Hepatocyte (in vitro differentiated cells): ENCODE measurements around the gene RNF175. TPM values are rescaled to one million over a fixed set of nuclear protein-coding genes. Genes with fewer than 3 reads are reported as not detected.
A peak's percentile ranks its signal among the peaks of the same experiment; 100 is the strongest.

Experiments used
- DNase-seq: peaks from one replicate; pipeline ENCODE4 v3.0.0-alpha.2; 2016; ENCODE audit warnings: low spot score
- H2AFZ ChIP-seq: fragments of 200-600 bp; sonication (generic); 2 replicates; pipeline ENCODE4 v1.6.0; 2016; ENCODE audit warnings: antibody characterized with exemption, mild to moderate bottlenecking
- H3K27ac ChIP-seq: fragments of 200-600 bp; sonication (generic); 2 replicates; pipeline ENCODE4 v1.5.1; 2016; ENCODE audit warnings: mild to moderate bottlenecking
- H3K27me3 ChIP-seq: fragments of 200-600 bp; sonication (generic); 2 replicates; pipeline ENCODE4 v1.6.1; 2016
- H3K36me3 ChIP-seq: fragments of 200-600 bp; sonication (generic); replicated peaks from 2 replicates; pipeline ENCODE4 v1.5.1; 2016; ENCODE audit warnings: low read depth; ENCODE audit not compliant: insufficient read depth
- H3K4me1 ChIP-seq: fragments of 200-600 bp; sonication (generic); 2 replicates; pipeline ENCODE4 v1.5.1; 2016; ENCODE audit warnings: mild to moderate bottlenecking, moderate library complexity; ENCODE audit not compliant: insufficient read depth
- H3K4me2 ChIP-seq: fragments of 200-600 bp; sonication (generic); 2 replicates; pipeline ENCODE4 v1.6.0; 2016
- H3K4me3 ChIP-seq: fragments of 200-600 bp; sonication (generic); 2 replicates; pipeline ENCODE4 v1.5.1; 2016; ENCODE audit warnings: mild to moderate bottlenecking
- H3K79me2 ChIP-seq: fragments of 200-600 bp; sonication (generic); 2 replicates; pipeline ENCODE4 v1.6.0; 2017; ENCODE audit warnings: mild to moderate bottlenecking
- H3K9me2 ChIP-seq: fragments of 200-600 bp; sonication (generic); replicated peaks from 2 replicates; pipeline ENCODE4 v1.6.0; 2017; ENCODE audit warnings: mild to moderate bottlenecking; ENCODE audit not compliant: insufficient read depth
- H3K9me3 ChIP-seq: fragments of 200-600 bp; sonication (generic); 2 replicates; pipeline ENCODE4 v1.5.1; 2016; ENCODE audit warnings: low read depth, mild to moderate bottlenecking
- H4K20me1 ChIP-seq: fragments of 200-600 bp; sonication (generic); 2 replicates; pipeline ENCODE4 v1.6.0; 2016; ENCODE audit warnings: mild to moderate bottlenecking; ENCODE audit not compliant: insufficient read depth, poor library complexity, severe bottlenecking
- EZH2 ChIP-seq: fragments of 200-600 bp; sonication (generic); IDR thresholded peaks from 2 replicates; pipeline ENCODE4 v1.6.1; 2016; ENCODE audit warnings: antibody characterized with exemption, mild to moderate bottlenecking, borderline replicate concordance
- EZH2phosphoT487 ChIP-seq: fragments of 200-600 bp; sonication (generic); IDR thresholded peaks from one replicate; pipeline ENCODE4 v1.6.1; 2018; ENCODE audit warnings: antibody characterized with exemption, mild to moderate bottlenecking, low read depth, moderate library complexity; ENCODE audit not compliant: unreplicated experiment, severe bottlenecking
- WGBS: methylation state at CpG from one replicate; pipeline ENCODE4 v1.1.6; 2016; ENCODE audit warnings: low lambda C conversion rate; ENCODE audit errors: missing lambda C conversion rate; 5-methylcytosine and 5-hydroxymethylcytosine counted together
- polyA plus RNA-seq: library from polyadenylated mRNA; unstranded; fragments of >200 nt; fragmentation: Nextera tagmentation; extraction: Ambion mirVana; gene quantifications from 2 replicates; pipeline ENCODE4 v1.2.1, GENCODE V29; 2016
- total RNA-seq: library from RNA; depleted of rRNA; stranded (reverse); fragments of >200 nt; gene quantifications from 2 replicates; pipeline ENCODE4 v1.2.3, GENCODE V29; 2014
- TF ChIP-seq, protein P1 (sequence below): fragments of 200-600 bp; sonication (generic); IDR thresholded peaks from 2 replicates; pipeline ENCODE4 v1.5.1; 2016; ENCODE audit warnings: antibody characterized with exemption, mild to moderate bottlenecking; ENCODE audit not compliant: poor library complexity

The RNF175 gene
- 2.1 and 2.8 TPM in 2 replicates for total RNA-seq
- polyA plus RNA-seq = 2.6 and 2.8 TPM in 2 replicates

DNA sequence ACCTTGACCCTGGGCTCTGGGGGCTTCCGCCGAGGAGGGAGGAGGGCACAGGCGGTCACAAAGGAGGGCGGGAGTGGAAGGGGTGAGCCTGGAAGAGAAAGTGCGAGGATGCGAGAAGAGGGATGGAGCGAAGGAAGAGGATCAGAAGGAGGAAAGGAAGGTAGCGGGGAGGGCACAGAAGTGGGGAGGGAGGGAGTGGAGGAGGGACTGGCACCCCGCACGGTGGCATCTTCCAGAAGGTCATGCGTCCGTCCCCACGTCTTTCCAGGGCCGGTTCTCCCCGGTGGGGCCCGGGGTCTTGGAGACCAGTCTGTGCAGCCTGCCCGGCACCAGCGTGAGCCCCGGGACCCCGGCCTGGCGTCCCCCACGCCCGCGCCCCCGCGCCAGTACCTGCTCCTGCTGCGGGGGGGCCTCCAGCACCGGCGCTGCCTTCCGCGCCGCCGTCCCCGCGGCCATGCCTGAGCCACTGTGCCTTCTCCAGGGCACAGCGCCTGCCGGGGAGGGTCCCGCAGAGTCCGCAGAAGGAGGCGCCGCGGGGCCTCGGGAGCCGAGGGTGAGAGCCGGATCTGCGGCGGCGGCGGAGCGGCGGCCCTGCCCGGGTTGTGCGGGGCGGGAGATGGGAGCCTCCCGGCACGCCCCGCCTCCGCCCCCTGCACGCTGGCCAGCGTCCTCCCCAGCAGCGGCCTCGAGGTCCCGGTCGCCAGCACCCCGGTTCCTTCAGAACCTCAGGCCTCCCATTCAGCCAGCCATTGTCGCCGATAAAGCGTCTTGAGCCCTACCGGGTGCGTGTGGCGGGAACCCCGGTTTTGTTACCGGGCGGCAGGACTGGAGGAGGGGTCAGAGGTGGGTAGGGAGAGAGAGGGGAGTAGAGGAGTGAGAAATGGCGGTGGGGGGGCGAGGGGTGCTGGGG lies at the start of gene RNF175:
TSS of gene RNF175 (minus strand) at position 618 of the 910 bp plus-strand sequence. CDS start at position 456, 162 bp downstream.
- TF ChIP-seq, protein P1, sequence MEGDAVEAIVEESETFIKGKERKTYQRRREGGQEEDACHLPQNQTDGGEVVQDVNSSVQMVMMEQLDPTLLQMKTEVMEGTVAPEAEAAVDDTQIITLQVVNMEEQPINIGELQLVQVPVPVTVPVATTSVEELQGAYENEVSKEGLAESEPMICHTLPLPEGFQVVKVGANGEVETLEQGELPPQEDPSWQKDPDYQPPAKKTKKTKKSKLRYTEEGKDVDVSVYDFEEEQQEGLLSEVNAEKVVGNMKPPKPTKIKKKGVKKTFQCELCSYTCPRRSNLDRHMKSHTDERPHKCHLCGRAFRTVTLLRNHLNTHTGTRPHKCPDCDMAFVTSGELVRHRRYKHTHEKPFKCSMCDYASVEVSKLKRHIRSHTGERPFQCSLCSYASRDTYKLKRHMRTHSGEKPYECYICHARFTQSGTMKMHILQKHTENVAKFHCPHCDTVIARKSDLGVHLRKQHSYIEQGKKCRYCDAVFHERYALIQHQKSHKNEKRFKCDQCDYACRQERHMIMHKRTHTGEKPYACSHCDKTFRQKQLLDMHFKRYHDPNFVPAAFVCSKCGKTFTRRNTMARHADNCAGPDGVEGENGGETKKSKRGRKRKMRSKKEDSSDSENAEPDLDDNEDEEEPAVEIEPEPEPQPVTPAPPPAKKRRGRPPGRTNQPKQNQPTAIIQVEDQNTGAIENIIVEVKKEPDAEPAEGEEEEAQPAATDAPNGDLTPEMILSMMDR = no peak
- TF ChIP-seq EZH2phosphoT487 (no peak), EZH2 (peak; percentile 38)
- DNase-seq = peak; percentile 40
- Histone ChIP-seq H3K79me2 (no peaks in the 10 kb centered on the region), H3K27me3 (peaks cover 34% of the 10 kb centered on the region), H3K9me2 (no peaks in the 10 kb centered on the region), H2AFZ (peak within 1 kb of the TSS; percentile 93), H3K9me3 (no peaks in the 10 kb centered on the region), H3K4me3 (peak within 1 kb of the TSS; percentile 67), H3K4me1 (peaks cover 10% of the 10 kb centered on the region), H4K20me1 (no peaks in the 10 kb centered on the region), H3K27ac (no peak within 1 kb of the TSS), H3K4me2 (peak within 1 kb of the TSS; percentile 98), H3K36me3 (no peaks in the 10 kb centered on the region)
- WGBS = 2% methylated on average over 24 of the region's 76 CpGs

DNA sequence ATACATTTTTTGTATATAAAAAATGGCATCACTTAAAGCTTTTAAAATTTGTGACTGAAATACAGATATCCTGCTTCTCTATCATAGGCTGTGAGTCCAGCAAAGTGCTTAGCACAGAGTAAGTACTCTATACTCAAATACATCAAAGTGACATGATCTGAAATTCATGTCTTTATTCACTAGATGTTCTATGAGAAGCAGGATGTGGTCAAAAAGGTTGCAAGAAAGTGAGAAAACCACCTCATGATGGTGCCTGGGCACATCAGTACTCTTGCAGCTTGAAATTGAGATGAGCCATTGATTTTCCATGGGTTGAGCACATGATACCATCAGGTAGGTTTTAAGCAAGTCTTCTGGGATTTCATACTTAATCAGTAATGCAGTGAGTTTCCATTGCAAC lies 49.5 kb upstream of the RNF175 start:
- H3K27me3 ChIP-seq = no peaks in the 10 kb centered on the region
- TF ChIP-seq EZH2 (no peak), EZH2phosphoT487 (no peak)
- TF ChIP-seq, protein P1 = no peak
- DNase-seq = no peak

DNA sequence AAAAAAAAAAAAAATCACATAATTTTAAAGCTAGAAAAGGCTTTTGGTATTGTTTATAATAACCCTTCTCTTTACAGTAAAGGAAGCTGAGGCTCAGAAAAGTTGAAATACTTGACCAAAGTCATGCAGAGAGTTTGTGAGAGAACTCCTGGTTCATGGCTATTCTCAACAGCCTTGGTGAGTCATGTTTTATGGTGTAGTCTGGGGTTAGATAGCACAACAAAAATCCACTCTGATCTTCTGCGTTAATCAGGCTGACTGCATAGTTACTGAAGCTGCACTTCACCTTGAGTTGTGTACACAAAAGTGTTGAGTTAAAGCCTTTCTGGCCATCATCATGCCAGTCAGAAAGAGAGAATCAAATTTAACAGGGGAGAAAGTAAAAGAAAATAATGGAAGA lies 48.4 kb upstream of the RNF175 start:
- Histone ChIP-seq H4K20me1 (no peaks in the 10 kb centered on the region), H3K27me3 (no peaks in the 10 kb centered on the region), H3K9me3 (no peaks in the 10 kb centered on the region), H3K4me2 (no peak overlapping the region), H3K9me2 (no peaks in the 10 kb centered on the region), H3K27ac (no peak overlapping the region), H3K4me1 (peaks cover 8% of the 10 kb centered on the region), H3K36me3 (no peaks in the 10 kb centered on the region), H3K4me3 (no peak overlapping the region), H2AFZ (no peak overlapping the region), H3K79me2 (no peaks in the 10 kb centered on the region)
- TF ChIP-seq EZH2phosphoT487 (no peak), EZH2 (no peak)
- TF ChIP-seq, protein P1 = no peak
- WGBS = 8% methylated on average over 1 of the region's 1 CpG
- DNase-seq = peak; percentile 54

More for the DNA sequence above, 49.5 kb upstream of the RNF175 start:
- Histone ChIP-seq H3K9me2 (no peaks in the 10 kb centered on the region), H3K36me3 (no peaks in the 10 kb centered on the region), H4K20me1 (no peaks in the 10 kb centered on the region), H3K4me1 (peaks cover 8% of the 10 kb centered on the region), H3K9me3 (no peaks in the 10 kb centered on the region), H3K27ac (no peak overlapping the region), H3K4me3 (no peak overlapping the region), H3K79me2 (no peaks in the 10 kb centered on the region), H3K4me2 (no peak overlapping the region), H2AFZ (no peak overlapping the region)
